ENCODE results near the gene TBX6.
A peak's percentile ranks its signal among the peaks of the same experiment; 100 is the strongest.
"Not testable (repeated sequence)": the region's sequence is repeated elsewhere in the genome, so short reads cannot be mapped to it uniquely, and the experiment has no call there.

Gene TBX6

GRCh38 chr16:30065102-30065942, 26.4 kb downstream of the TBX6 start, which contains the start of gene ALDOA:
Gene ALDOA, plus strand, starts transcription at chr16:30065760. Its CDS starts 1,138 bp downstream, at chr16:30066898.
- peak; percentile 92 for DNase-seq

DNA sequence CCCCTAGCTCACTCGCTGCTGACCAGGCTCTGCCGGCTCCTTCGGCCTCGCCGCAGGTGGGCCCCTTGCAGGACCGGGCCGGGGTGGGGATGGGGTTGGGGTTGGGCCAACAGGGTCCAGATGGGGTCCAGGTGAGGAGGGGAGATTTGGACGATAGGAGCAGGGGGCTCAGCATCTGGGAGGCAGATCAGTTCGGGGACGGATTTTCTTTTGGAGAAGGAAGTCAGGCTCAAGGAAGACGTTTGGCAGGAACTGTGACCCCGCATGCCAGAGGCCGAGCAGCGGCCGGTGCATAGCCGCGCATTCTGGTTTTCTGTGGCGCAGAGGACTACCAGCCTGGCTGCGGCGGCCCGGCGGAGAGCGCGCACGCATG, 27.0 kb downstream of the TBX6 start:
- DNase-seq = no peak

DNA sequence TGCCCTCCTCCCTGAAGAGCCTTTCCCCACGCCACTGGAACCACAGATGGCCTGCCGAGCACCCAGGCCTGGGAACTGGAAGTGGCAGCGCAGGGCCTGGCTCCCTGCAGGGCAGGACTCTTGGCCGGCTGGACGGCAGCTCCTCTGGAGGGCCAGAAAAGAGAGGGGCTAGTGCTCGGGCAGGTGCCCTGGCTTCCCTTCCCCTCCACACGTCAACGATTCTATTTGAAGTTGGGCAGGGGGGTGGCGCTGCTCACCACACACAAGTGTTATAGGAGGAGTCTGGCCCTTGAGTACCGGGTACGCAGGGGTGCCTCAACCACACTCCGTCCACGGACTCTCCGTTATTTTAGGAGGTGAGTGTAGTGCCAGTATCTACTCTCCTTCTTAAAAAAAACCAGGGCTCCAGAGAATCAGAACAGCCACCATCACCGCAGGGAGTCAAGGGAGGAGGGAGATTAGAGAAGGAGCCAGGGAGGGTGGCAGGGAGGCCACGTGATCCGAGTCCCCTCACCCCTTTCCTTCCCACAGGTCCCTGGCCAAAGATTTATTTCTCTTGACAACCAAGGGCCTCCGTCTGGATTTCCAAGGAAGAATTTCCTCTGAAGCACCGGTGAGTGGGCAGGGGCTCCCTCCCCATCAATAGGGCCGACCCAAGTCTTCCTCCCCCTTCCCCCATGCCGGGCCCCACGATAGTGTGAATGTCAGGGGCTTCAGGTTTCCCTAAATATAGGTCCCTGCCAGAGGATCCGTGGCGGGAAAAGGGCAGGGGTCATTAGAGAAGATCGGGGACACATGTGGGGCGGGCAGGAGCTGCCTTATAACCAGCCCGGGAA, 27.6 kb downstream of the TBX6 start:
- peak; percentile 62 for DNase-seq

- DNase-seq = no peak
Measured at GRCh38 chr16:30063278-30063892, 28.3 kb downstream of the TBX6 start.

- DNase-seq = no peak
Measured at GRCh38 chr16:30060836-30061554, 30.7 kb downstream of the TBX6 start.

DNA sequence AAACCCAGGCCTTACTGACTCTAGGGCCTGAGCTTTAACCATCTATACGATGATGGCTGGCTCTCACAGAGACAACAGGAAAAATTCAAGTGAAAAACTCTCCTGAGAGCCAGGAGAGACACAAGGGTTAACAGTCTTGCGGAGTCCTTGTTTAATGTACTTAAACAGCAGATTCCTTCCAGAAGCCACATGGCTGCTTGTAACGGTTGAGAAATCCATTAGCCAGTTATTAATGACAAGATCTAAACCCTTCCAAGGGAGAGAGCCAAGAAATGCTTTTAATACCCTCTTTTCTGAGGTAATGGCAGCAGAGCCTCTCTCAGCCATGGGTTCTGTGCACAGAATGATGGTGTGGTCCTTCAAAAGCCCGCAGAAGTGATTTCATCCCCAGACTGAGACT, 31.4 kb downstream of the TBX6 start:
- no peak for DNase-seq

GRCh38 chr16:30054959-30055553, 36.7 kb downstream of the TBX6 start:
- DNase-seq = peak; percentile 55

- no peak for DNase-seq
Measured at GRCh38 chr16:30054451-30054850, 37.3 kb downstream of the TBX6 start.

DNA sequence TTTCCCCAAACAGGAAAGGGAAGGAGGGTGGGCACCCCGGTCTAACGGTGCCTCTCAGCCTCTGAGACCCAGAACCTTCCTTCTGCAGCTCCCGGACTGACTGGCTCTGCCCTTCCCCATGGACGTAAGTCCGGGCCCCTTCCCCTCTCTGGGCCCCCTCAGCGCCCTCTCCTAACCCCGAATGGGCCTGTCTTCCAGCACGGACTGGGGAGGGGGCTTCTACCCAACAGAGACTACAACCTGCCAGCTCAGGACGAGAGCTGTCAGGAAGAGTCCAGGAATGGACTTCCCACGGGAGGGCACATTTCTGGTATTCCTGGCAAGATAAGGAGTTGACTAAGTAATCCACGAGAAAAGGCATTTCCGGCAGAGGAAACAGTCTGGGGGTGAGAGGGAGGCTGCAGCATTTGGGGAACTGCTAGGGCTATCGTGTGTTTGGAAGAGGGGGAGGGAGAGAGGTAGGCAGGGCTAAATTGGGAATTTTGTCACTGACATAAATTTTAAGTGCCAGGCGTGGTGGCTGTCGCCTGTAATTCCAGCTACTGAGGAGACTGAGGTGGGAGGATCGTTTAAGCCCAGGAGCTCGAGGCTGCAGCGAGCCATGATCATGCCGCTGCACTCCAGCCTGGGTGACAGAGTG, 38.2 kb downstream of the TBX6 start:
- DNase-seq = no peak

DNA sequence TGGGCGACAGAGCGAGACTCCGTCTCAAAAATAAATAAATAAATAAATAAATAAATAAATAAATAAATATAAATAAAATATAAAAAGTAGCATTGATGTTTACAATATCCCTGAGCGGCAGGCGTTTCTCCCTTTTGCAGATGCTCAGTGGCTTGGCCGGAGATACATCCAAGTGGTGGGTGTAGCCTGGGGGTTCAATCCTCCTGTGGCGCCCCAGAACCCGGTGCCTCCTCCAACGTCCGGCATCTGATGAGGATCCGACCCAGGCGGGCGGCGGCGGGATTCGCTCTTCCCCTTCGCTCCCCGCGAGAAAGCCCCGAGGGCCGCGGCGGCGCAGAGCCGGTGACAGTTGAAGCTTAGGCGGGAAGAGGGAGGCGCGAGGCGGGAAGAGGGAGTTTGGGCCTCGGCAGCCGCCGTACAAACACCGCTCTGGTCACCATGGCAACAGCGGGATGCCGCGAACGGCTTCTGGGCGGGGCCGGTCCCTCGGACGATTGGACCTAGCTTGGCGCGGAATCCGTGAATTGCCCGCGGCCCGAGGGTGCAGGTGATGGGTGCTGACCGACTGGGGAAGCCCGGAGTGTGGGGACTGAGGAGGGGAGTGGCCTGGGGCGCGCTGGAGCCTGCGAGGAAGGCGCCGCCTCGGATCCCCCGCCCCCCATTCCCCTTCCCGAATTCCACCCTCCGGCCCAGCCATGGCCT, 38.9 kb downstream of the TBX6 start:
- DNase-seq = peak; percentile 87

- DNase-seq = no peak
Measured at GRCh38 chr16:30051518-30051917, 40.2 kb downstream of the TBX6 start.

GRCh38 chr16:30049871-30050270, 41.9 kb downstream of the TBX6 start:
- no peak for DNase-seq

GRCh38 chr16:30046588-30046987, 45.1 kb downstream of the TBX6 start:
- DNase-seq = no peak

- no peak for DNase-seq
Measured at GRCh38 chr16:30046178-30046577, 45.5 kb downstream of the TBX6 start.

DNA sequence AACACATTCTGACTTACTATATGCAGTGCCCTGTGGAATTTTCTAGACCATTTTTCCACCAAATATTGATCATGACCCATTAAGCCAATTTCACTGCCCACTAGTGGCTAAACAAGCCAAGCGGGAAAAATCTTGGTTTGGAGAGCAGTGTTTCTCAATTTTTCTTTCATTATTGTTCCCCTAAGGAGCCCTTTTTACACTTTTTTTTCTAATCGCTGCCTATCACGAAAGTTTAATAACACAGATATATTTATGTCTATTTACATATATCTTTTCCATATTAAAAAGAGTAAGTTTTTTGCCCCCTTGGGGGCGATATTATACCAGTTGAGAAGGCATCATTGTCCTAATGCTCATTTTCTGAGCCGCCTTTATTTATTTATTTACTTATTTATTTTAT, 49.9 kb downstream of the TBX6 start:
- DNase-seq = no peak

GRCh38 chr16:30040690-30041089, 51.0 kb downstream of the TBX6 start:
- not testable (repeated sequence) for DNase-seq

GRCh38 chr16:30040221-30040620, 51.5 kb downstream of the TBX6 start:
- DNase-seq = no peak

Data from activated CD4-positive, alpha-beta T cell treated with anti-CD3 and anti-CD28 coated beads, Interleukin-2, amount 50 U/mL, for 1 hour (primary cell).